ENCODE measurements around the gene TRPM5. TPM values are rescaled to one million over a fixed set of nuclear protein-coding genes. Genes with fewer than 3 reads are reported as not detected.

Gene TRPM5
- polyA plus RNA-seq, 1 of the 3 experiments (the other 2 are of a cell fraction), result not detected

DNA sequence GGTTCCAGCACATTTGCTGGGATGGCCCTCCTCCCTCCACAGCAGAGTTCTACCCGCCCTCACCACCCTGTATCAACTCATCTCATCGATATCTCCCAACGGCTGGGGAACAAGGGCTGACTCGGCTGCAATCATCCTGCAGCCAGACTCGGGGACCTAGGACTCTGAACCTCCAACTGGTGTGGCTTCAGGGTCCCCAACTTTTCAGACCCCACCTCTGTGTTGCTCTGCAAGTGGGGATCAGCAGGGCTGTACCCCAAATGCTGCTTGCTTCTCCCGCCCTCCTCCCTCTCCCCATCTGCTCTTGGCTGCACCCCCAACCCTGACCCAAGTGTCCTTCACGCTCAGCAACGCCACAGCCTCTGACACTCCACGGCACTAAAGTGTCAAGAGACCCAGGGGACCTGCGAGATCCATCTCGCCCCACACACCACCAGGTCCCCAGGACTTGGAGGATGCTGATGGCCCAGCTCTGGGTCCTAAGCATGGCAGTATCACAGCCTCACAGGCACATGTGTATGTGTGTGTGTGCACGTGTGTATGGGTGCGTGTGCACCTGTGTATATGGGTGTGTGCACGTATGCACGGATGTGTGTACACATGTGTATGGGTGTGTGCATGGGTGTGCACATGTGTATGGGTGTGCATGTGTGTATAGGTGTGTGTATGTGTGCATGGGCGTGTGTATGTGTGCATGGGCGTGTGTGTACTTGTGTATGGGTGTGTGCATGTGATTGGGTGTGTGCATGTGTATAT is 26.9 kb upstream of the TRPM5 start:
- no peaks in the 10 kb centered on the region for H4K20me1 ChIP-seq (ENCODE audit: insufficient read depth)
- no peak for TF ChIP-seq JUND (IDR thresholded peaks at IDR 0.05)
- TF ChIP-seq SMC3 (IDR thresholded peaks at IDR 0.05; ENCODE audit: low read depth, low read length), result no peak
- TF ChIP-seq GABPA (IDR thresholded peaks at IDR 0.05; ENCODE audit: low read depth), result no peak
- no peak for TF ChIP-seq ELF1 (IDR thresholded peaks at IDR 0.05)
- no peak for TF ChIP-seq RFX5 (IDR thresholded peaks at IDR 0.05; ENCODE audit: low read length)
- no peak for TF ChIP-seq SIN3A (IDR thresholded peaks at IDR 0.05; ENCODE audit: borderline replicate concordance, low read depth, low read length)
- TF ChIP-seq, protein P1, sequence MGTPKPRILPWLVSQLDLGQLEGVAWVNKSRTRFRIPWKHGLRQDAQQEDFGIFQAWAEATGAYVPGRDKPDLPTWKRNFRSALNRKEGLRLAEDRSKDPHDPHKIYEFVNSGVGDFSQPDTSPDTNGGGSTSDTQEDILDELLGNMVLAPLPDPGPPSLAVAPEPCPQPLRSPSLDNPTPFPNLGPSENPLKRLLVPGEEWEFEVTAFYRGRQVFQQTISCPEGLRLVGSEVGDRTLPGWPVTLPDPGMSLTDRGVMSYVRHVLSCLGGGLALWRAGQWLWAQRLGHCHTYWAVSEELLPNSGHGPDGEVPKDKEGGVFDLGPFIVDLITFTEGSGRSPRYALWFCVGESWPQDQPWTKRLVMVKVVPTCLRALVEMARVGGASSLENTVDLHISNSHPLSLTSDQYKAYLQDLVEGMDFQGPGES (IDR thresholded peaks at IDR 0.05; ENCODE audit: low read depth, low read length), result no peak
- no peak for TF ChIP-seq REST (IDR thresholded peaks at IDR 0.05; ENCODE audit: low read depth, low read length)
- TF ChIP-seq CHD2 (IDR thresholded peaks at IDR 0.05; ENCODE audit: low read length, partially characterized antibody), result no peak
- TF ChIP-seq, protein P2, sequence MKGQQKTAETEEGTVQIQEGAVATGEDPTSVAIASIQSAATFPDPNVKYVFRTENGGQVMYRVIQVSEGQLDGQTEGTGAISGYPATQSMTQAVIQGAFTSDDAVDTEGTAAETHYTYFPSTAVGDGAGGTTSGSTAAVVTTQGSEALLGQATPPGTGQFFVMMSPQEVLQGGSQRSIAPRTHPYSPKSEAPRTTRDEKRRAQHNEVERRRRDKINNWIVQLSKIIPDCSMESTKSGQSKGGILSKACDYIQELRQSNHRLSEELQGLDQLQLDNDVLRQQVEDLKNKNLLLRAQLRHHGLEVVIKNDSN (IDR thresholded peaks at IDR 0.05; ENCODE audit: borderline replicate concordance, low read depth), result no peak
- no peak for TF ChIP-seq PBX3 (IDR thresholded peaks at IDR 0.05)
- TF ChIP-seq RAD21 (IDR thresholded peaks at IDR 0.05; ENCODE audit: low read length), result no peak
- TF ChIP-seq POLR2AphosphoS5 (IDR thresholded peaks at IDR 0.05; ENCODE audit: low read depth, low read length), result no peak
- TF ChIP-seq, protein P3, sequence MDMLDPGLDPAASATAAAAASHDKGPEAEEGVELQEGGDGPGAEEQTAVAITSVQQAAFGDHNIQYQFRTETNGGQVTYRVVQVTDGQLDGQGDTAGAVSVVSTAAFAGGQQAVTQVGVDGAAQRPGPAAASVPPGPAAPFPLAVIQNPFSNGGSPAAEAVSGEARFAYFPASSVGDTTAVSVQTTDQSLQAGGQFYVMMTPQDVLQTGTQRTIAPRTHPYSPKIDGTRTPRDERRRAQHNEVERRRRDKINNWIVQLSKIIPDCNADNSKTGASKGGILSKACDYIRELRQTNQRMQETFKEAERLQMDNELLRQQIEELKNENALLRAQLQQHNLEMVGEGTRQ (IDR thresholded peaks at IDR 0.05; ENCODE audit: borderline replicate concordance, low read depth, low read length), result no peak
- no peak for TF ChIP-seq NFIC (IDR thresholded peaks at IDR 0.05; ENCODE audit: borderline replicate concordance)
- TF ChIP-seq FOXM1 (IDR thresholded peaks at IDR 0.05; ENCODE audit: low read depth), result no peak
- no peak for TF ChIP-seq TEAD4 (IDR thresholded peaks at IDR 0.05; ENCODE audit: borderline replicate concordance, insufficient read depth)
- no peak for TF ChIP-seq CTCF (IDR thresholded peaks at IDR 0.05)
- no peak overlapping the region for H3K4me2 ChIP-seq
- POLR2A ChIA-PET, result no interaction called here
- CTCF ChIA-PET, result no interaction called here
- no peak overlapping the region for H2AFZ ChIP-seq (ENCODE audit: low read depth)
- no peaks in the 10 kb centered on the region for H3K27me3 ChIP-seq (ENCODE audit: insufficient read depth)
- no peak overlapping the region for H3K27ac ChIP-seq (ENCODE audit: low read depth in 2 of 2, low read length in 1 of 2)
- H3K9me3 ChIP-seq, result no peaks in the 10 kb centered on the region
- no peak overlapping the region for H3K4me3 ChIP-seq (ENCODE audit: low read depth in 2 of 2, low read length in 1 of 2)
- no peak for DNase-seq
- no peaks in the 10 kb centered on the region for H3F3A ChIP-seq (replicated peaks; ENCODE audit: insufficient read depth)
- no peaks in the 10 kb centered on the region for H3K36me3 ChIP-seq (replicated peaks in 1 of 2; ENCODE audit: control insufficient read depth in 1 of 2, insufficient read depth in 2 of 2, low read length in 1 of 2)
- H3K9me2 ChIP-seq, result no peaks in the 10 kb centered on the region
- H3K9ac ChIP-seq, result no peak overlapping the region
- peaks cover 0 to 4% of the 10 kb centered on the region in 2 experiments; a peak in 1 of 4 replicates for H3K4me1 ChIP-seq (ENCODE audit: control insufficient read depth in 1 of 2, insufficient read depth in 2 of 2, low read depth in 1 of 2, low read length in 1 of 2)
- 56% methylated on average over 17 of the region's 17 CpGs for WGBS (ENCODE audit: low lambda C conversion rate)
- H3K79me2 ChIP-seq (ENCODE audit: insufficient read depth), result no peaks in the 10 kb centered on the region

Measured in SK-N-SH (cell line).